Endodermal cell (in vitro differentiated cells): ENCODE data around the gene AK8. TPM values are rescaled to one million over a fixed set of nuclear protein-coding genes. Genes with fewer than 3 reads are reported as not detected.

ENCODE experiments used
- DNase-seq: peaks from one replicate; pipeline ENCODE4 v3.0.0-alpha.2; 2017
- H3K27ac ChIP-seq: 2 replicates; pipeline ENCODE4 v1.5.1; 2013; ENCODE audit warnings: mild to moderate bottlenecking, low read depth, low read length, moderate library complexity
- H3K27me3 ChIP-seq: 2 replicates; pipeline ENCODE4 v1.6.1; 2013; ENCODE audit warnings: mild to moderate bottlenecking, low read length, moderate library complexity; ENCODE audit not compliant: insufficient read depth, control insufficient read depth, poor library complexity, severe bottlenecking
- H3K36me3 ChIP-seq: 2 replicates; pipeline ENCODE4 v1.7.0; 2013; ENCODE audit warnings: mild to moderate bottlenecking, low read length, moderate library complexity; ENCODE audit not compliant: control insufficient read depth, insufficient read depth
- H3K4me1 ChIP-seq: one replicate; pipeline ENCODE4 v1.7.0; 2013; ENCODE audit warnings: low read length; ENCODE audit not compliant: control insufficient read depth, insufficient read depth
- H3K4me3 ChIP-seq: 2 replicates; pipeline ENCODE4 v1.5.1; 2013; ENCODE audit warnings: mild to moderate bottlenecking, low read length, moderate library complexity
- H3K9ac ChIP-seq: 2 replicates; pipeline ENCODE4 v1.6.1; 2013; ENCODE audit warnings: mild to moderate bottlenecking, low read length, moderate library complexity; ENCODE audit not compliant: poor library complexity, severe bottlenecking; ENCODE audit errors: extremely low read depth
- H3K9me3 ChIP-seq: 2 replicates; pipeline ENCODE4 v1.6.1; 2013; ENCODE audit warnings: mild to moderate bottlenecking, low read length, moderate library complexity; ENCODE audit not compliant: control insufficient read depth
- H3K27ac Mint-ChIP-seq: 2 replicates; pipeline ENCODE4 v1.8.0; 2020; ENCODE audit warnings: mixed read lengths
- H3K27me3 Mint-ChIP-seq: 2 replicates; pipeline ENCODE4 v1.8.0; 2021; ENCODE audit warnings: mild to moderate bottlenecking, mixed read lengths; ENCODE audit not compliant: insufficient read depth
- H3K36me3 Mint-ChIP-seq: 2 replicates; pipeline ENCODE4 v1.8.0; 2020; ENCODE audit warnings: low read depth, mixed read lengths
- H3K4me1 Mint-ChIP-seq: 2 replicates; pipeline ENCODE4 v1.8.0; 2020; ENCODE audit warnings: mixed read lengths
- H3K4me3 Mint-ChIP-seq: 2 replicates; pipeline ENCODE4 v1.8.0; 2020; ENCODE audit warnings: mild to moderate bottlenecking, moderate library complexity, mixed read lengths
- H3K9me3 Mint-ChIP-seq: 2 replicates; pipeline ENCODE4 v1.8.0; 2020; ENCODE audit warnings: mild to moderate bottlenecking, mixed read lengths
- CTCF ChIP-seq: fragments of 200-600 bp; sonication (generic); conservative IDR thresholded peaks from 2 replicates; pipeline ENCODE4 v1.5.0; 2021; ENCODE audit warnings: antibody characterized with exemption, mild to moderate bottlenecking
- WGBS, 2 experiments: methylation state at CpG; one replicate each; pipeline versions ENCODE4 v1.1.5 to v1.1.7; 2013; ENCODE audit warnings: missing lambda C conversion rate in 2 of 2, mixed read lengths in 1 of 2; ENCODE audit not compliant: insufficient coverage in 1 of 2, insufficient read length in 1 of 2; 5-methylcytosine and 5-hydroxymethylcytosine counted together
- total RNA-seq, 2 donors: library from RNA; stranded (reverse); fragmentation: NEBNext Ultra II Directional in 1 of 2; extraction: Animal tissue kit (Norgen Biotek cat#: 25700) in 1 of 2; gene quantifications; 2 replicates in 1 of 2; 3 replicates in 1 of 2; pipeline ENCODE4 v1.2.1, GENCODE V29; 2021

AK8 gene
- total RNA-seq, 2 donors from 2014 or later, result 1.3 to 2.6 TPM

- TF ChIP-seq CTCF, result no peak
- no peaks in the 10 kb centered on the region for H3K9me3 Mint-ChIP-seq
- no peaks in the 10 kb centered on the region for H3K9me3 ChIP-seq
- H3K4me3 ChIP-seq, result no peak overlapping the region
- peaks cover 2% of the 10 kb centered on the region for H3K4me1 Mint-ChIP-seq
- no peaks in the 10 kb centered on the region for H3K36me3 Mint-ChIP-seq
- H3K27me3 ChIP-seq, result no peaks in the 10 kb centered on the region
- H3K4me1 ChIP-seq, result no peaks in the 10 kb centered on the region
- peaks cover 5% of the 10 kb centered on the region for H3K27me3 Mint-ChIP-seq
- DNase-seq, result no peak
- no peak overlapping the region for H3K4me3 Mint-ChIP-seq
- H3K36me3 ChIP-seq, result no peaks in the 10 kb centered on the region
- no peak overlapping the region for H3K9ac ChIP-seq
- 94 to 100% methylated on average over 1 to 3 of the region's 4 CpGs for WGBS, 2 experiments
- H3K27ac Mint-ChIP-seq, result no peak overlapping the region
- no peak overlapping the region for H3K27ac ChIP-seq
These were observed 24.6 kb downstream of the AK8 start for GRCh38 chr9:132853482-132853881.

GRCh38 chr9:132849185-132849706 is 28.8 kb downstream of the AK8 start:
- H3K9me3 Mint-ChIP-seq, result no peaks in the 10 kb centered on the region
- no peaks in the 10 kb centered on the region for H3K36me3 ChIP-seq
- H3K4me3 ChIP-seq, result no peak overlapping the region
- no peaks in the 10 kb centered on the region for H3K4me1 Mint-ChIP-seq
- no peaks in the 10 kb centered on the region for H3K27me3 ChIP-seq
- H3K4me1 ChIP-seq, result no peaks in the 10 kb centered on the region
- H3K36me3 Mint-ChIP-seq, result no peaks in the 10 kb centered on the region
- no peak for TF ChIP-seq CTCF
- no peaks in the 10 kb centered on the region for H3K27me3 Mint-ChIP-seq
- no peak for DNase-seq
- WGBS, 2 experiments, result 88 to 90% methylated on average over 9 to 12 of the region's 12 CpGs
- no peak overlapping the region for H3K9ac ChIP-seq
- no peak overlapping the region for H3K4me3 Mint-ChIP-seq
- H3K27ac Mint-ChIP-seq, result no peak overlapping the region
- no peak overlapping the region for H3K27ac ChIP-seq
- no peaks in the 10 kb centered on the region for H3K9me3 ChIP-seq

DNA sequence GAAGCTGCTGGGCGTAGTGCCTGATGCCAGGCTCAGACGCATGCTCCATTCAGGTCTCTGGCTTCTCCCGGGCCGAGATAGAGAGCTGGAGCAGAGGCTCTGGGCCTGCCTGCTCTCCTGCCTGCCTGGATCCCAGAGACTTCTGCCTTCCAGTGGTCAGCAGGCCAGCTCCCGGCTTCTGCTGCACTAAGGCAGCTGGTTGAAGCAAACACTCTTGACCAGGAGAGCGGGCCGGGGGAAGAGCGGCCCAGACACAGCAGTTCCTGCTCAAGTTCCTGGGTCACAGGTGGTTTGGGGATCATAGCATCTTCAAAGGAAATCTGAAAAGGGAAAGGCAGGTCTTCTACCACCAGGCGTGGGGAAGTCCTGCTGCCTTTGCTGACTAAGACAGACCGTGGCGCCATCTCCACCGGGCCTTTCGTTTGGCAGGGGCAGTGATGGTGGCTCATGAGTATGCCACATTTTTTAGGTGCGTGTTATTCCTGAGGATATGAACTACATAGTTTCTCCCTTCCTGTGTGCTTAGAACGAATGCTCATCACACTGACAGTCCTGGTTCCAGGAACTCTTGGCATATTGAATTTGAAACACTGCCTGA is 31.1 kb downstream of the AK8 start:
- Histone ChIP-seq H3K9me3 (no peaks in the 10 kb centered on the region), H3K4me3 (no peak overlapping the region), H3K27ac (no peak overlapping the region), H3K4me1 (no peaks in the 10 kb centered on the region), H3K36me3 (no peaks in the 10 kb centered on the region), H3K9ac (no peak overlapping the region), H3K27me3 (no peaks in the 10 kb centered on the region)
- Mint-ChIP-seq H3K27ac (no peak overlapping the region), H3K4me3 (no peak overlapping the region), H3K4me1 (peaks cover 3% of the 10 kb centered on the region), H3K36me3 (no peaks in the 10 kb centered on the region), H3K9me3 (no peaks in the 10 kb centered on the region), H3K27me3 (no peaks in the 10 kb centered on the region)
- no peak for TF ChIP-seq CTCF
- no peak for DNase-seq
- WGBS, 2 experiments, result 87 to 90% methylated on average over 9 to 15 of the region's 15 CpGs
